Measurements from ENCODE around the gene EIF3L.
A peak's percentile ranks its signal among the peaks of the same experiment; 100 is the strongest.
"Not testable (repeated sequence)": the region's sequence is repeated elsewhere in the genome, so short reads cannot be mapped to it uniquely, and the experiment has no call there.

EIF3L gene

DNA sequence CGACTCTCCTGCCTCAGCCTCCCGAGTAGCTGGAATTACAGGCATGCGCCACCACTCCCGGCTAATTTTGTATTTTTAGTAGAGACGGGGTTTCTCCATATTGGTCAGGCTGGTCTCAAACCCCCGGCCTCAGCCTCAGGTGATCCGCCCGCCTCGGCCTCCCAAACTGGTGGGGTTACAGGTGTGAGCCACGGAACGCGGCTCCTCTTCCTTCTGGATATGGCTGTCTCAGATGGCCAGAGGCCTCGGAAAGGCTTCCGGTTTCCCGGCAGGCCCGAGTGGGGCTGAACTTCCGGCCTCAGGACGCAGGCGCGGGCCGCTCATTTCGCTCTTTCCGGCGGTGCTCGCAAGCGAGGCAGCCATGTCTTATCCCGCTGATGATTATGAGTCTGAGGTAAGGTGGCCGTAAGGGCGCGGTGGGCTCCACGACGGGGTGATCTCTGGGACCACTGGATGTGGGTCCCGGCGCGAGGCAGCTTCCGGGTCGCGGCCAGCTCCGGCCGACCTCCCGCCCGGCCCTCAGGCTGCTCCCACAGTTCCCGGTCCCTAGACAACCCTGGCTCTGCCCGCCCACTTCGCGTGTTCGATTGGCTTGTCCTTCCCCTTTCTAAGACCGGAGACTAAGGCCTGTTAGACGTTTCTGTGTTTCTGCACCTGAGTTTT, at the start of gene EIF3L:
Gene EIF3L (plus strand): TSS at position 331 of the 663 bp plus-strand sequence. CDS start 31 bp downstream, at position 362.
- peak; percentile 74 for DNase-seq (ENCODE audit: low read depth, low spot score)
- peak within 1 kb of the TSS; percentile 97 for H3K9ac ChIP-seq (ENCODE audit: insufficient read length, low read depth)
- H3K9me3 ChIP-seq (ENCODE audit: insufficient read depth, low read length): 0 out of 2 replicates have a peak, but pooled peaks cover 3% of the 10 kb centered on the region
- H3K36me3 ChIP-seq (ENCODE audit: insufficient read depth, insufficient read length, low read length): peaks cover 53% of the 10 kb centered on the region
- no peaks in the 10 kb centered on the region for H3K27me3 ChIP-seq (ENCODE audit: insufficient read depth, insufficient read length)
- H3K4me1 ChIP-seq (ENCODE audit: insufficient read depth, insufficient read length): no peaks in the 10 kb centered on the region
- peak within 1 kb of the TSS; percentile 84 for H3K4me3 ChIP-seq (ENCODE audit: insufficient read length, low read depth)
- TF ChIP-seq YY1 (IDR thresholded peaks at IDR 0.05; ENCODE audit: insufficient read depth, insufficient read length) (no peak), ZNF274 (IDR thresholded peaks at IDR 0.05; ENCODE audit: low read depth, low read length) (no peak), SUZ12 (IDR thresholded peaks at IDR 0.05; ENCODE audit: extremely low read depth, insufficient read depth, insufficient read length) (no peak)

DNA sequence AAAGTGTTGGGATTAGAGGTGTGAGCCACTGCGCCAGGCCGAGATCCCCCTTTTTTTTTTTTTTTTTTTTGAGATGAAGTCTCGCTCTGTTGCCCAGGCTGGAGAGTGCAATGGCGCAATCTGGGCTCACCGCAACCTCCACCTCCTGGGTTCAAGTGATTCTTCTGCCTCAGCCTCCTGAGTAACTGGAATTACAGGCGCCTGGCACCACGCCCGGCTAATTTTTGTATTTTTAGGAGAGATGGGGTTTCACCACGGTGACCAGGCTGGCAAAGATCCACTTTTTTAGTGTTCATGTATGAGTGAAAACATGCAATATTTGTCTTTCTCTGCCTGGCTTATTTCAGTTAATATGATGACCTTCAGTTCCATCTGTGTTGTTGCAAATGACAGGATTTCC, 49.2 kb upstream of the EIF3L start:
- H3K36me3 ChIP-seq (ENCODE audit: insufficient read depth, insufficient read length, low read length); H3K4me1 ChIP-seq (ENCODE audit: insufficient read depth, insufficient read length); H3K9ac ChIP-seq (ENCODE audit: insufficient read length, low read depth); H3K9me3 ChIP-seq (ENCODE audit: insufficient read depth, low read length); DNase-seq (ENCODE audit: low read depth, low spot score); H3K4me3 ChIP-seq (ENCODE audit: insufficient read length, low read depth): not testable (repeated sequence)
- H3K27me3 ChIP-seq (ENCODE audit: insufficient read depth, insufficient read length): peaks cover 44% of the 10 kb centered on the region

DNA sequence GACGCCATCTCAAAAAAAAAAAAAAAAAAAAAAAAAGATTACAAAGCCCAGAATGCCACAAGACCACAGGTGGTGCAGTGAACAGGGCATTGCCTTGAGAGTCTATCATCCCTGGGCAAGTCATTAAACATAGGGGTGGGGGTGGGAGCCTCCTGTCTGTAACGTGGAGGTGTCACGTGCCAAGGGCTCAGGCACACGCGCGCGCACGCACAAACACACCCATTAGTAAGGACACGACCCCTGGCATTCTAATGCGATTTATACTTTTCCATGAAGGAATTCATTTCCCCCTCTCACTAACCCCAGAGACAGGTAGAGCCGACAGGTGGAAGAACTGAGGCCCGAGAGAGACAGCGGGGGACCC, 47.3 kb upstream of the EIF3L start:
- TF ChIP-seq ZNF274 (IDR thresholded peaks at IDR 0.05; ENCODE audit: low read depth, low read length): no peak
- no peak for TF ChIP-seq YY1 (IDR thresholded peaks at IDR 0.05; ENCODE audit: insufficient read depth, insufficient read length)
- TF ChIP-seq SUZ12 (IDR thresholded peaks at IDR 0.05; ENCODE audit: extremely low read depth, insufficient read depth, insufficient read length): no peak
- H3K9me3 ChIP-seq (ENCODE audit: insufficient read depth, low read length): no peaks in the 10 kb centered on the region
- no peaks in the 10 kb centered on the region for H3K36me3 ChIP-seq (ENCODE audit: insufficient read depth, insufficient read length, low read length)
- DNase-seq (ENCODE audit: low read depth, low spot score): no peak
- no peak overlapping the region for H3K9ac ChIP-seq (ENCODE audit: insufficient read length, low read depth)
- peak overlapping the region; percentile 73 for H3K4me3 ChIP-seq (ENCODE audit: insufficient read length, low read depth)
- H3K4me1 ChIP-seq (ENCODE audit: insufficient read depth, insufficient read length): peaks cover 5% of the 10 kb centered on the region
- H3K27me3 ChIP-seq (ENCODE audit: insufficient read depth, insufficient read length): peaks cover 54% of the 10 kb centered on the region

DNA sequence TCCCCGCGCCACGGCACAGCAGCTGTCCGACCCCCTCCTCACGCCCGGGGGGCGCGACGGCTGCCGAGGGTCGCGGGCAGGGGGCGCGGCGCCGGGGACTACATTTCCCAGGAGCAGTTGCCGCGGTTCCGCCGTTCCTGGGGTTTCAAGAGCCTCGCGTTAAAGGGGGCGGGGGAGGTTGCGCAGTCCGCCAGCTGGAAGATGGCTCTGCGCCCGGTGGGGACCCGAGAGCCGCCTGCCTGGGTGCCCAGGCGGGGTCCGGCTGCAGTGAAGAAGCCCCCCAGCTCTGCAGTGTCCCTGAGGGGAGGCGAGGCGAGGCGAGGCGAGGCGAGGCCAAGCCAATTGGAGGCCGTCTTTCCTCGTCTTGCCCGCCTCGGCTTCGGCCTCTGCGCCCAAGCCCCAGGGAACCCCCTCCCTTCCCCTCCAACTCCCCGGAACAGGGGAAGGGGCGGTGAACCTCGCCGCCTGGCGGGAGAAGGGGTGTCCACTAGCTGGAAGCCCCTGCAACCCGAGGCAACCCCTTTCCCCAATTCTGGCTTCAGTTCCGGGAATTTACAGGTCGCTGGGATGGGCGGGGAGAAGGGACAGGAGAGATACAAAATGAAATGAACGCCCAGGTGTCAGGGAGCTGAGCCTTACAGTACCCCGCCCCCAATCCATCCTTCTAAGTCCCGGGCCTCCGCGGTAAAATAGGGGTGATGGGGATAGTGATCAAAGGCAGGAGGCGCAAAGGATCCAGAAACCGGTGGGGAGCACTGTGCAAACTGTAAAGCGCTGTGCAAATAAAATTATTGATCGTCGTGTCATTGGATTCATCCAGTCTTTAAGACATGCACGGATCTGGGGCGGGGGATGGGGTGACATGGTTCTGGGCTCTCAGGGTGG, 46.7 kb upstream of the EIF3L start:
- Histone ChIP-seq H3K9me3 (ENCODE audit: insufficient read depth, low read length) (no peaks in the 10 kb centered on the region), H3K36me3 (ENCODE audit: insufficient read depth, insufficient read length, low read length) (no peaks in the 10 kb centered on the region), H3K27me3 (ENCODE audit: insufficient read depth, insufficient read length) (peaks cover 54% of the 10 kb centered on the region), H3K4me1 (ENCODE audit: insufficient read depth, insufficient read length) (peaks cover 5% of the 10 kb centered on the region), H3K4me3 (ENCODE audit: insufficient read length, low read depth) (peak overlapping the region; percentile 73), H3K9ac (ENCODE audit: insufficient read length, low read depth) (peak overlapping the region; percentile 64)
- no peak for DNase-seq (ENCODE audit: low read depth, low spot score)
- no peak for TF ChIP-seq ZNF274 (IDR thresholded peaks at IDR 0.05; ENCODE audit: low read depth, low read length)
- no peak for TF ChIP-seq SUZ12 (IDR thresholded peaks at IDR 0.05; ENCODE audit: extremely low read depth, insufficient read depth, insufficient read length)
- no peak for TF ChIP-seq YY1 (IDR thresholded peaks at IDR 0.05; ENCODE audit: insufficient read depth, insufficient read length)

DNA sequence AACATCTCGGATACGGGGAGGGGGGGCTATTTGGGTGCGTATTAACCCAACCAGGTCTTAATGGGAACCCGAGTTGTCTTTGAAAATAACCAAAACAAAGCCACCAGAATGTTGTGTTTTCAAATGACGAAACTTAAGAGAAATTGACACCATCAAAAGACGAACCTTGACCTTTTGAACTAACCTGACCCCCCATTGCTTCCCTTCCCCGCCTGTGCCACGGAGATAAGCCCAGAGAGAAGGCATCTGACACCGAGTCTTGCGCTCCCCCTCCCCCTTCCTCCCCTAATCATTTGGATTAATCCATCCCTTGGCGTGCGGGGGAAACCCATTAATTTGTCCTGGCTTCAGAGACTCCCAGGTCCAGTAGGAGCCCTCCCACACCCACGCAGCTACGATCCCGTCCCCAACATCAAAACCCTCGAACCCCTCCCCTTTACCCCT, 46.0 kb upstream of the EIF3L start:
- no peaks in the 10 kb centered on the region for H3K36me3 ChIP-seq (ENCODE audit: insufficient read depth, insufficient read length, low read length)
- H3K9me3 ChIP-seq (ENCODE audit: insufficient read depth, low read length): no peaks in the 10 kb centered on the region
- no peak for DNase-seq (ENCODE audit: low read depth, low spot score)
- H3K4me3 ChIP-seq (ENCODE audit: insufficient read length, low read depth): peak overlapping the region; percentile 73
- H3K27me3 ChIP-seq (ENCODE audit: insufficient read depth, insufficient read length): peaks cover 58% of the 10 kb centered on the region
- TF ChIP-seq YY1 (IDR thresholded peaks at IDR 0.05; ENCODE audit: insufficient read depth, insufficient read length): no peak
- peaks cover 5% of the 10 kb centered on the region for H3K4me1 ChIP-seq (ENCODE audit: insufficient read depth, insufficient read length)
- peak overlapping the region; percentile 80 for H3K9ac ChIP-seq (ENCODE audit: insufficient read length, low read depth)

DNA sequence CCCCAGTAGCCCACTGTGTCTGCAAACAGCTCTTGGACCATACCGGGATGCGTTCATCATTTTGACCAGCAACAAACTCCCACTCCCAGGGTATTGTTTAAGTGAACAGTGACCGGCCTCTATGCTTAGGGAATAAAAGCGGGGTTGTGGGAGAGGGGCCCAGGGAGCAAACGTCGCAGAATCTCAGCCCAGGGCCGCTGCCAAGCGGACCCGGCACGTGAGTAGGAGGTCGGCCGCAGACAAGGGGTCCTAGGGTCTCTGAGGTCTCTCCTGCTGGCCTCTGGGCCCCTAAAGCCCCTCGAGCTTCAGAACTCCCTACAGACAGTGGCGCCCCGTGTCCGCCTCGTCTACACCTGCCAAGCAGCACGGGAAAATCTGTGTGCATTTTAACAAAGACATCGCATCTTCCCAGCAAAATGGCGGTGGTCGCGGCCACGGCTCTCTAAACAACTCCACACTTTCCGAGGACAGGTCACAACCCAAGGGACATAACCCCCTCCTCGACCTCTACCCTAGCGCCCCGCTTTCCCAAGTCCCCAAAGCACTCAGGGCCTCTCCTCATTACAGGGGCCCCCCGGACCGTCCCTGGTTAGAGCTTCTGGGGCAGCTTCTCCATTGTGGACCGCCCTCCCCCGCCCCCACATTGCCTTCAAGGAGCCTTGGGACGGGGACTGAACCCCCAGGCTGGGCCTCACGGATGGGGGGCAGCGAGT, 45.4 kb upstream of the EIF3L start:
- no peaks in the 10 kb centered on the region for H3K9me3 ChIP-seq (ENCODE audit: insufficient read depth, low read length)
- TF ChIP-seq YY1 (IDR thresholded peaks at IDR 0.05; ENCODE audit: insufficient read depth, insufficient read length) (no peak), SUZ12 (IDR thresholded peaks at IDR 0.05; ENCODE audit: extremely low read depth, insufficient read depth, insufficient read length) (no peak), ZNF274 (IDR thresholded peaks at IDR 0.05; ENCODE audit: low read depth, low read length) (no peak)
- H3K4me1 ChIP-seq (ENCODE audit: insufficient read depth, insufficient read length): peaks cover 5% of the 10 kb centered on the region
- H3K4me3 ChIP-seq (ENCODE audit: insufficient read length, low read depth): peak overlapping the region; percentile 73
- H3K36me3 ChIP-seq (ENCODE audit: insufficient read depth, insufficient read length, low read length): no peaks in the 10 kb centered on the region
- H3K27me3 ChIP-seq (ENCODE audit: insufficient read depth, insufficient read length): peaks cover 61% of the 10 kb centered on the region
- DNase-seq (ENCODE audit: low read depth, low spot score): no peak
- H3K9ac ChIP-seq (ENCODE audit: insufficient read length, low read depth): peak overlapping the region; percentile 80

DNA sequence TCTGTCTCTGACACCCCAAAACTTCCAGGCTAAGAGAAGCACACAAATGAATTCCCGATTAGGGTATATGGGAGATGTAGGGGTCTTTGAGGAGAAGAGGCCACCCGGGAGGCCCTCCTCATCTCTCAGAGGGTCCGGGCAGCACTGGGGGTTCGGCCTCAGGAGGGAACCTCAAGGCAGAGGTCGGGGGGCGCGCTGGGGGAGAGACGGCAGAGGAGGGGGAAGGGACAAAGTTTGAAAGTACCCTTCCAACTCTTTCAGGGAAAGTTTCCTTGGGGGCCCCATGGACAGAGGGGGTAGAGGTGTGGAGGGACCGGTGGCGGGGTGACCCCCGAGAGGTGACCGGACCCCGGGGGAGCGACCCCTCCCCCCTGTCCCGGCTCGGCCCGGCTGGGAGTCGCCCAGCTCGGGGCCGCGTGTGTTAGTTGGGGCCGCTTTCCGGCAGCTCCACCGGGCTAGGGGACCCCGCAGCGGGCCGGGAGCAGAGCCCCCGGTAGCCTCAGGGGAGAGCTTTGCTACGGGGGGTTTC, 44.8 kb upstream of the EIF3L start:
- peaks cover 5% of the 10 kb centered on the region for H3K4me1 ChIP-seq (ENCODE audit: insufficient read depth, insufficient read length)
- H3K27me3 ChIP-seq (ENCODE audit: insufficient read depth, insufficient read length): peaks cover 55% of the 10 kb centered on the region
- TF ChIP-seq ZNF274 (IDR thresholded peaks at IDR 0.05; ENCODE audit: low read depth, low read length): no peak
- TF ChIP-seq SUZ12 (IDR thresholded peaks at IDR 0.05; ENCODE audit: extremely low read depth, insufficient read depth, insufficient read length): no peak
- no peak for TF ChIP-seq YY1 (IDR thresholded peaks at IDR 0.05; ENCODE audit: insufficient read depth, insufficient read length)
- no peak for DNase-seq (ENCODE audit: low read depth, low spot score)
- peak overlapping the region; percentile 73 for H3K4me3 ChIP-seq (ENCODE audit: insufficient read length, low read depth)
- peak overlapping the region; percentile 80 for H3K9ac ChIP-seq (ENCODE audit: insufficient read length, low read depth)
- H3K36me3 ChIP-seq (ENCODE audit: insufficient read depth, insufficient read length, low read length): no peaks in the 10 kb centered on the region
- H3K9me3 ChIP-seq (ENCODE audit: insufficient read depth, low read length): no peaks in the 10 kb centered on the region

Measured in NT2/D1 (cell line).